ENCODE measurements around the gene CDC5L. TPM values are rescaled to one million over a fixed set of nuclear protein-coding genes. Genes with fewer than 3 reads are reported as not detected.

The CDC5L gene
- polyA plus RNA-seq, 1 donor: 24.1 TPM

- DNase-seq (ENCODE audit: low read depth): no peak
These were observed 110.9 kb downstream of the CDC5L start for GRCh38 chr6:44498436-44498835.

- DNase-seq (ENCODE audit: low read depth): no peak
These were observed 112.1 kb downstream of the CDC5L start for GRCh38 chr6:44499609-44500008.

Other genes with a start within 250 kb of the CDC5L start
- gene CAPN11, start 228.9 kb upstream of the CDC5L start, polyA plus RNA-seq (ENCODE audit: insufficient read length): 0.56 TPM
- 21.9 TPM for gene MYMX, start 170.8 kb upstream of the CDC5L start, polyA plus RNA-seq (ENCODE audit: insufficient read length)
- 86.2 TPM for gene SLC29A1, start 164.1 kb upstream of the CDC5L start, polyA plus RNA-seq (ENCODE audit: insufficient read length)
- gene HSP90AB1, start 140.6 kb upstream of the CDC5L start, polyA plus RNA-seq (ENCODE audit: insufficient read length): 991 TPM
- 28.8 TPM for gene SLC35B2, start 130.2 kb upstream of the CDC5L start, polyA plus RNA-seq (ENCODE audit: insufficient read length)
- 4.6 TPM for gene NFKBIE, start 122.2 kb upstream of the CDC5L start, polyA plus RNA-seq (ENCODE audit: insufficient read length)
- 0.25 TPM for gene TMEM151B, start 117.3 kb upstream of the CDC5L start, polyA plus RNA-seq (ENCODE audit: insufficient read length)
- 8.4 TPM for gene AARS2, start 74.4 kb upstream of the CDC5L start, polyA plus RNA-seq (ENCODE audit: insufficient read length)
- not detected for gene SPATS1, start 45.1 kb upstream of the CDC5L start, polyA plus RNA-seq (ENCODE audit: insufficient read length)